NCI-H2081 (cell line): ENCODE measurements around the gene VENTX.

Source experiments
- DNase-seq, 2 experiments: peaks; one replicate each; lab custom pipeline; 2025; lab: John Stamatoyannopoulos, UW

Gene VENTX

GRCh38 chr10:133271521-133272300 lies 34.1 kb downstream of the VENTX start:
- DNase-seq, result no peak

- no peak for DNase-seq
Observed at GRCh38 chr10:133272301-133272963, 34.8 kb downstream of the VENTX start.

- no peak for DNase-seq
Observed at GRCh38 chr10:133272964-133273420, 35.3 kb downstream of the VENTX start.

- no peak for DNase-seq
Observed at GRCh38 chr10:133273534-133274143, 36.0 kb downstream of the VENTX start.

GRCh38 chr10:133274751-133275683 lies 37.4 kb downstream of the VENTX start:
- DNase-seq, result no peak

GRCh38 chr10:133275684-133276092 lies 38.0 kb downstream of the VENTX start:
- DNase-seq, result no peak

GRCh38 chr10:133276100-133276434 lies 38.4 kb downstream of the VENTX start:
- no peak for DNase-seq

- no peak for DNase-seq
Observed at GRCh38 chr10:133276435-133277201, 39.0 kb downstream of the VENTX start, which contains the start of gene ADAM8. TSS of gene ADAM8 (minus strand) at chr10:133276868. CDS start at chr10:133276817, 51 bp downstream.

GRCh38 chr10:133277277-133277992 lies 39.8 kb downstream of the VENTX start:
- no peak for DNase-seq

GRCh38 chr10:133277993-133278576 lies 40.4 kb downstream of the VENTX start:
- DNase-seq, result no peak

GRCh38 chr10:133278577-133279265 lies 41.1 kb downstream of the VENTX start:
- DNase-seq, result no peak

GRCh38 chr10:133279326-133280226 lies 41.9 kb downstream of the VENTX start:
- DNase-seq, result no peak

GRCh38 chr10:133280391-133281059 lies 42.9 kb downstream of the VENTX start:
- DNase-seq, result no peak

GRCh38 chr10:133281084-133281483 lies 43.4 kb downstream of the VENTX start:
- DNase-seq, result no peak

GRCh38 chr10:133281628-133282372 lies 44.1 kb downstream of the VENTX start:
- no peak for DNase-seq

- DNase-seq, result no peak
Observed at GRCh38 chr10:133282846-133283390, 45.3 kb downstream of the VENTX start.

- no peak for DNase-seq
Observed at GRCh38 chr10:133283931-133284330, 46.3 kb downstream of the VENTX start.
